Adrenal gland (tissue), 19 donors: ENCODE data around the gene CDHR5. TPM values are rescaled to one million over a fixed set of nuclear protein-coding genes. Genes with fewer than 3 reads are reported as not detected.
A peak's percentile ranks its signal among the peaks of the same experiment; 100 is the strongest.

Experiments
- DNase-seq, 7 donors: peaks; one replicate each; pipeline ENCODE4 v3.0.0-alpha.2; 2019 to 2020
- H3K27ac ChIP-seq, 5 donors: fragments of 200-600 bp; sonication (generic) in 4 of 5; 1 replicate in 3 of 5; 2 replicates in 2 of 5; pipeline versions ENCODE4 v1.5.1 to v1.8.0; 2016 to 2020; ENCODE audit warnings: mild to moderate bottlenecking in 1 of 5
- H3K27me3 ChIP-seq: fragments of 200-600 bp; 2 replicates; pipeline ENCODE4 v1.8.0; 2021
- H3K36me3 ChIP-seq, 2 donors: fragments of 200-600 bp; replicated peaks in 1 of 2; 1 replicate in 1 of 2; 2 replicates in 1 of 2; pipeline versions ENCODE4 v1.5.1 to v1.8.0; 2018 to 2022
- H3K4me1 ChIP-seq, 2 donors: fragments of 200-600 bp; replicated peaks in 1 of 2; 1 replicate in 1 of 2; 2 replicates in 1 of 2; pipeline versions ENCODE4 v1.5.1 to v1.8.0; 2018 to 2021
- H3K4me3 ChIP-seq, 4 donors: fragments of 200-600 bp; sonication (generic) in 3 of 4; one replicate each; pipeline ENCODE4 v1.5.1; 2016 to 2018
- H3K9me3 ChIP-seq, 3 donors: fragments of 200-600 bp; sonication (generic) in 1 of 3; replicated peaks in 1 of 3; 1 replicate in 2 of 3; 2 replicates in 1 of 3; pipeline versions ENCODE4 v1.5.1 to v1.8.0; 2016 to 2021
- POLR2A ChIP-seq, 2 donors: fragments of 450-650 bp; IDR thresholded peaks; one replicate each; pipeline ENCODE4 v1.6.1; 2017; ENCODE audit warnings: antibody characterized with exemption in 2 of 2, mild to moderate bottlenecking in 2 of 2, moderate library complexity in 1 of 2
- whole genome bisulfite sequencing, 4 donors: extraction: QIAGEN DNeasy Blood & Tissue Kit in 2 of 4; methylation state at CpG; one replicate each; pipeline versions ENCODE4 v1.1.5 to v1.1.7; 2013 to 2017; 5-methylcytosine and 5-hydroxymethylcytosine counted together
- intact Hi-C, 2 donors: fragments of 100-400 bp; cut with DNase I; formaldehyde crosslinking; loops; one replicate each; pipeline versions ENCODE4 v1.14.1 to v1.15.0; 2022 to 2023
- long read RNA-seq, 10 donors: library from polyadenylated mRNA in 3 of 10; unstranded in 2 of 10; stranded (forward) in 1 of 10; transcript quantifications; one replicate each; pipeline ENCODE4 v2.0.0 and lab custom pipeline, GENCODE V29; 2021 to 2026
- polyA plus RNA-seq, 3 donors: library from polyadenylated mRNA; stranded (reverse); fragments of 200-250 nt in 2 of 3; fragments of 350-450 nt in 1 of 3; fragmentation: Illumina TruSeq in 1 of 3; extraction: RNeasy Lipid Tissue Mini Kit (QIAGEN cat#74804) in 1 of 3; gene quantifications; one replicate each; pipeline ENCODE4 v1.2.3, GENCODE V29; 2013 to 2014
- total RNA-seq, 9 donors: library from RNA; depleted of rRNA in 4 of 9; stranded (reverse); fragments of >200 nt in 4 of 9; fragments of 120-200 nt in 1 of 9; fragmentation: NEBNext Ultra II Directional in 1 of 9; extraction: Animal tissue kit (Norgen Biotek cat#: 25700) in 1 of 9; gene quantifications; one replicate each; pipeline versions ENCODE4 v1.1.0 to v1.2.4, GENCODE V29; 2013 to 2023
- TF ChIP-seq, protein P1 (sequence below), 6 experiments: fragments of 450-650 bp in 4 of 6; fragments of 200-600 bp in 2 of 6; sonication (generic) in 1 of 6; IDR thresholded peaks; 1 replicate in 5 of 6; 2 replicates in 1 of 6; pipeline versions ENCODE4 v1.5.1 to v1.8.0; 2016 to 2021; ENCODE audit warnings: antibody characterized with exemption in 6 of 6, mild to moderate bottlenecking in 2 of 6, moderate library complexity in 1 of 6
- donor health status: healthy with polysubstance abuse.
- donor health status: Bipolar disorder and iron deficiency.
- donor health status: DM: yes; HTN: yes; CAD: no.
- donor health status: DM: no; HTN: no; CAD: no.
- donor health status: DM: no; HTN: no; CAD: no.
- donor health status: DM: yes; HTN: yes; CAD: no.

Gene CDHR5, protein sequence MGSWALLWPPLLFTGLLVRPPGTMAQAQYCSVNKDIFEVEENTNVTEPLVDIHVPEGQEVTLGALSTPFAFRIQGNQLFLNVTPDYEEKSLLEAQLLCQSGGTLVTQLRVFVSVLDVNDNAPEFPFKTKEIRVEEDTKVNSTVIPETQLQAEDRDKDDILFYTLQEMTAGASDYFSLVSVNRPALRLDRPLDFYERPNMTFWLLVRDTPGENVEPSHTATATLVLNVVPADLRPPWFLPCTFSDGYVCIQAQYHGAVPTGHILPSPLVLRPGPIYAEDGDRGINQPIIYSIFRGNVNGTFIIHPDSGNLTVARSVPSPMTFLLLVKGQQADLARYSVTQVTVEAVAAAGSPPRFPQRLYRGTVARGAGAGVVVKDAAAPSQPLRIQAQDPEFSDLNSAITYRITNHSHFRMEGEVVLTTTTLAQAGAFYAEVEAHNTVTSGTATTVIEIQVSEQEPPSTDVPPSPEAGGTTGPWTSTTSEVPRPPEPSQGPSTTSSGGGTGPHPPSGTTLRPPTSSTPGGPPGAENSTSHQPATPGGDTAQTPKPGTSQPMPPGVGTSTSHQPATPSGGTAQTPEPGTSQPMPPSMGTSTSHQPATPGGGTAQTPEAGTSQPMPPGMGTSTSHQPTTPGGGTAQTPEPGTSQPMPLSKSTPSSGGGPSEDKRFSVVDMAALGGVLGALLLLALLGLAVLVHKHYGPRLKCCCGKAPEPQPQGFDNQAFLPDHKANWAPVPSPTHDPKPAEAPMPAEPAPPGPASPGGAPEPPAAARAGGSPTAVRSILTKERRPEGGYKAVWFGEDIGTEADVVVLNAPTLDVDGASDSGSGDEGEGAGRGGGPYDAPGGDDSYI
- total RNA-seq (1 to 10 TPM in 5 of 9 donors, under 1 TPM in 3, not detected in 1; 0.44 to 5.2 (median 1.2) TPM), polyA plus RNA-seq (under 1 TPM; 0.31 to 0.61 (median 0.56) TPM)
- long read RNA-seq, donor 1, result 0 reads
- long read RNA-seq, donor 2, result 0 reads
- long read RNA-seq, donor 3, result 0 reads
- long read RNA-seq, donor 4, result 0 reads
- long read RNA-seq, donor 5, partial matches to known transcripts, result 1 of 7 reads
- long read RNA-seq, donor 5, other reads (novel, unspliced or antisense), result 4 of 7 reads
- long read RNA-seq, donor 6, result 0 reads
- long read RNA-seq, donor 7, result 0 reads
- long read RNA-seq, donor 8, result 0 reads
- long read RNA-seq, donor 9, result 0 reads
- long read RNA-seq, donor 10, result 0 reads

DNA sequence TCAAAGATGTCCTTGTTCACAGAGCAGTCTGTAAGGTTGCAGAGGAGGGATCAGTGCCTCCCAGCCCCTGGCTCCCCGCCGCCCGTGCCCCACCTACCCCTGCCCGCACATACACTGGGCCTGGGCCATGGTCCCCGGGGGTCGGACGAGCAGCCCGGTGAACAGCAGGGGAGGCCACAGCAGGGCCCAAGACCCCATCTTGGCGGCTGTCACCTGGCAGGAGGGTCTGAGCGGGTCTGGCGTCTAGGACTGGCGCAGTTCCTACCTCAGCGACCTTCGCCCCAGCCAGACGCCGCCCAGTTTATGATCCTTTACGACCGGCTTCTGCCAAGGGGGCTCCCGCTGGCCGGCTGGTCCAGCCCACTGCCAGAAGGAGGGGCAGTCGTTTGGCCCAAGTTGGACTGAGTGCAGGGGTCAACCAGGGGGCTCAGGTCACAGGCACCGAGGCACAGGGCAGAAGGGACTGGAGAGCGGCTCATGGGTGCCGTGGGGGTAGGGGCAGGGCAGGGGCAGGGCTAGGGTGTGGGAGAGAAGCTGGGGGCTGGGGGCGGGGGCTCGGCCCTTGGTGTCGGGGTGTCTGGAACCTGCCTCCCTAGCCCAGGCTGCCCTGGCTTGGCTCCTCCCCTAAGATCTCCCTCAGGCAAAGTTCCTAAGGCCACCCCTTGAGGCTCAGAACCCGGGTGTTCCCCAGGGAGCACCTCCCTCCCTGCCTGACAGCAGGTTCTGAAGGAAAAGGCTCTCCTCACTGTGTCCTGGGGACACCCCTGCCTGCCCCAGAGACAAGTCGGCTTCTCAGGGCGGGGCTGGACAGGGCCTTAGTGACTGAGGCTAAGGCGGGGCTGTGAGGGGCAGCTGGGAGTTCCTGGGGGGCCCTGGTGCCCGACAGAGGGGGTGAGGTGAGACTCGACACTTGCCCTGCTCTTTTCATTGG lies at the start of gene CDHR5:
CDHR5 (minus strand) TSS at position 251 of the 931 bp plus-strand sequence; CDS start at position 198, 53 bp downstream.
- WGBS, 4 donors, result 45 to 74% (median 55%) methylated on average over 9 to 33 of the region's 33 CpGs
- Histone ChIP-seq H3K4me3 (no peak within 1 kb of the TSS), H3K36me3 (no peaks in the 10 kb centered on the region), H3K27ac (no peak within 1 kb of the TSS), H3K4me1 (peaks cover 0 to 6% of the 10 kb centered on the region in 2 donors), H3K27me3 (no peaks in the 10 kb centered on the region), H3K9me3 (no peaks in the 10 kb centered on the region)
- peak in 1 of 7 donors; percentile 24 for DNase-seq
- TF ChIP-seq POLR2A (IDR thresholded peaks at IDR 0.05), result no peak
- TF ChIP-seq, protein P1, sequence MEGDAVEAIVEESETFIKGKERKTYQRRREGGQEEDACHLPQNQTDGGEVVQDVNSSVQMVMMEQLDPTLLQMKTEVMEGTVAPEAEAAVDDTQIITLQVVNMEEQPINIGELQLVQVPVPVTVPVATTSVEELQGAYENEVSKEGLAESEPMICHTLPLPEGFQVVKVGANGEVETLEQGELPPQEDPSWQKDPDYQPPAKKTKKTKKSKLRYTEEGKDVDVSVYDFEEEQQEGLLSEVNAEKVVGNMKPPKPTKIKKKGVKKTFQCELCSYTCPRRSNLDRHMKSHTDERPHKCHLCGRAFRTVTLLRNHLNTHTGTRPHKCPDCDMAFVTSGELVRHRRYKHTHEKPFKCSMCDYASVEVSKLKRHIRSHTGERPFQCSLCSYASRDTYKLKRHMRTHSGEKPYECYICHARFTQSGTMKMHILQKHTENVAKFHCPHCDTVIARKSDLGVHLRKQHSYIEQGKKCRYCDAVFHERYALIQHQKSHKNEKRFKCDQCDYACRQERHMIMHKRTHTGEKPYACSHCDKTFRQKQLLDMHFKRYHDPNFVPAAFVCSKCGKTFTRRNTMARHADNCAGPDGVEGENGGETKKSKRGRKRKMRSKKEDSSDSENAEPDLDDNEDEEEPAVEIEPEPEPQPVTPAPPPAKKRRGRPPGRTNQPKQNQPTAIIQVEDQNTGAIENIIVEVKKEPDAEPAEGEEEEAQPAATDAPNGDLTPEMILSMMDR (IDR thresholded peaks at IDR 0.05), result no peak
- intact Hi-C loops, result no loop called here

DNA sequence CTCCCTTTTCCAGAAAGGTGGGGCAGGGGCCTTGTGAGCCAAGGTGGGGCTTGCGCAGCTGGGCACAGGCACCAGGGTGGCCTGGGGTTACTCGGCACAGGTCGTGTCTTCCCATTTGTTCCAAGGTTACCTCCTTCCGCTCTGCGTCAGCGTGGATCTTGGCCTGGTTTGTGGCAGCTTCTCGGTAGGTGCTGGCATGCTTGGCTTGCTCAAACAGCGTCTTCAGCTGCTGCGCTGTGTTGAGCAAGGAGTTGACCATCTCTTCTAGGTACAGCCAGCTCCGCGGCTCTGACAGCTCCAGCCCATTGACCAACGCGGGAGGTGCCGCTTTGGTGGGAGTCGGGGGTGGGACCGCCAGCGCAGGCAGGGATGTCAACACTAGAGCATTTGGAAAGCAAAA lies 49.7 kb upstream of the CDHR5 start:
- H3K27me3 ChIP-seq, result no peaks in the 10 kb centered on the region
- peaks cover 0 to 35% of the 10 kb centered on the region in 2 donors for H3K36me3 ChIP-seq
- intact Hi-C loops, result no loop called here
- TF ChIP-seq, protein P1 (IDR thresholded peaks at IDR 0.05), result no peak
- no peak for TF ChIP-seq POLR2A (IDR thresholded peaks at IDR 0.05)
- no peak overlapping the region for H3K4me3 ChIP-seq
- DNase-seq, result no peak
- H3K27ac ChIP-seq, result no peak overlapping the region
- no peaks in the 10 kb centered on the region for H3K9me3 ChIP-seq
- 87 to 92% (median 91%) methylated on average over 14 to 17 of the region's 17 CpGs for WGBS, 4 donors
- no peaks in the 10 kb centered on the region for H3K4me1 ChIP-seq

DNA sequence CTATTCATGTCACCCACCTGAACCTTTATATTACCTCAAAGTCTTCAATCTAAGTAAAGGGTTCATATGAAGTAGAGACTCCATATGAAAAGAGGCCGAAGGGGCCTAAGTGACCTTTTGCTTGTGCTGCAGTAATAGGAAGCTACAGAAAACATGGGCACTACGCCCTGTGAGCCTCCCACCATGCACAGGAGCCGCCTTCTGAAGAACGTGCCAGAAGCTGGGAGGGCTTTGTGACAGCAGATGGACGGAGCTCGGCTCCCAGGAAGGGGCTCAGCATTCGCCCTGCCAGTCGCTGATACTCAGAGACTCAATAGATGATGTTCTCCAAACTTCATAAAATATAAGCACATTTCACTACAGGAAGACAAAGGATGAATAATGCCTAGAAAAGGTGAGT lies 49.1 kb upstream of the CDHR5 start:
- no peak overlapping the region for H3K27ac ChIP-seq
- H3K4me1 ChIP-seq, result no peaks in the 10 kb centered on the region
- H3K9me3 ChIP-seq, result no peaks in the 10 kb centered on the region
- H3K27me3 ChIP-seq, result no peaks in the 10 kb centered on the region
- H3K4me3 ChIP-seq, result no peak overlapping the region
- no peak for DNase-seq
- TF ChIP-seq POLR2A (IDR thresholded peaks at IDR 0.05), result no peak
- TF ChIP-seq, protein P1 (IDR thresholded peaks at IDR 0.05), result no peak
- H3K36me3 ChIP-seq, result peaks cover 0 to 32% of the 10 kb centered on the region in 2 donors
- intact Hi-C loops, result no loop called here
- 92 to 95% (median 94%) methylated on average over 8 of the region's 8 CpGs for WGBS, 4 donors
